Stimulated activated naive CD8-positive, alpha-beta T cell treated with anti-CD3 and anti-CD28 coated beads, Interleukin-15, Interleukin-2, amounts not matched to agents 100 ng/mL and 50 ng/mL, for 24 hours (primary cell): ENCODE data around the gene GPR183.

ENCODE experiments used
- H3K27ac Mint-ChIP-seq: one replicate; pipeline ENCODE4 v1.8.0; 2021; ENCODE audit warnings: mild to moderate bottlenecking, mixed read lengths
- H3K27me3 Mint-ChIP-seq: one replicate; pipeline ENCODE4 v1.8.0; 2021; ENCODE audit warnings: mixed read lengths
- H3K36me3 Mint-ChIP-seq: one replicate; pipeline ENCODE4 v1.8.0; 2021; ENCODE audit warnings: low read depth, mixed read lengths
- H3K4me1 Mint-ChIP-seq: one replicate; pipeline ENCODE4 v1.8.0; 2021; ENCODE audit warnings: low read depth, mixed read lengths
- H3K4me3 Mint-ChIP-seq: one replicate; pipeline ENCODE4 v1.8.0; 2021; ENCODE audit warnings: mild to moderate bottlenecking, mixed read lengths
- H3K9me3 Mint-ChIP-seq: one replicate; pipeline ENCODE4 v1.8.0; 2021; ENCODE audit warnings: mixed read lengths

The GPR183 gene

GRCh38 chr13:99327126-99327525 is 19.9 kb upstream of the GPR183 start:
- no peaks in the 10 kb centered on the region for H3K9me3 Mint-ChIP-seq
- peaks cover 75% of the 10 kb centered on the region for H3K36me3 Mint-ChIP-seq

GRCh38 chr13:99326012-99326411 is 18.8 kb upstream of the GPR183 start:
- Mint-ChIP-seq H3K4me3 (no peak overlapping the region), H3K9me3 (no peaks in the 10 kb centered on the region), H3K36me3 (peaks cover 66% of the 10 kb centered on the region), H3K27ac (peak overlapping the region; percentile 65), H3K27me3 (no peaks in the 10 kb centered on the region), H3K4me1 (peaks cover 91% of the 10 kb centered on the region)

More at GRCh38 chr13:99327126-99327525, 19.9 kb upstream of the GPR183 start:
- no peak overlapping the region for H3K27ac Mint-ChIP-seq
- no peak overlapping the region for H3K4me3 Mint-ChIP-seq
- no peaks in the 10 kb centered on the region for H3K27me3 Mint-ChIP-seq
- H3K4me1 Mint-ChIP-seq = peaks cover 91% of the 10 kb centered on the region

GRCh38 chr13:99323488-99323887 is 16.3 kb upstream of the GPR183 start:
- Mint-ChIP-seq H3K27me3 (no peaks in the 10 kb centered on the region), H3K36me3 (peaks cover 57% of the 10 kb centered on the region), H3K9me3 (no peaks in the 10 kb centered on the region), H3K27ac (peak overlapping the region; percentile 96), H3K4me3 (peak overlapping the region; percentile 46), H3K4me1 (peaks cover 93% of the 10 kb centered on the region)

- no peaks in the 10 kb centered on the region for H3K27me3 Mint-ChIP-seq
- no peaks in the 10 kb centered on the region for H3K9me3 Mint-ChIP-seq
- H3K27ac Mint-ChIP-seq = peak overlapping the region; percentile 96
- H3K4me3 Mint-ChIP-seq = peak overlapping the region; percentile 46
- peaks cover 58% of the 10 kb centered on the region for H3K36me3 Mint-ChIP-seq
- peaks cover 94% of the 10 kb centered on the region for H3K4me1 Mint-ChIP-seq
Observed at GRCh38 chr13:99322297-99323103, 15.3 kb upstream of the GPR183 start.

GRCh38 chr13:99321709-99322108 is 14.5 kb upstream of the GPR183 start:
- Mint-ChIP-seq H3K9me3 (no peaks in the 10 kb centered on the region), H3K27me3 (no peaks in the 10 kb centered on the region), H3K4me3 (peak overlapping the region; percentile 46), H3K4me1 (peaks cover 94% of the 10 kb centered on the region), H3K27ac (peak overlapping the region; percentile 96), H3K36me3 (peaks cover 58% of the 10 kb centered on the region)

GRCh38 chr13:99320693-99321481 is 13.7 kb upstream of the GPR183 start:
- Mint-ChIP-seq H3K36me3 (peaks cover 57% of the 10 kb centered on the region), H3K9me3 (no peaks in the 10 kb centered on the region), H3K27me3 (no peaks in the 10 kb centered on the region), H3K4me1 (peaks cover 94% of the 10 kb centered on the region), H3K27ac (peak overlapping the region; percentile 96), H3K4me3 (no peak overlapping the region)

GRCh38 chr13:99316657-99317256 is 9.6 kb upstream of the GPR183 start:
- Mint-ChIP-seq H3K27me3 (no peaks in the 10 kb centered on the region), H3K36me3 (peaks cover 62% of the 10 kb centered on the region), H3K4me1 (peaks cover 93% of the 10 kb centered on the region), H3K9me3 (no peaks in the 10 kb centered on the region), H3K27ac (peak overlapping the region; percentile 99), H3K4me3 (peak overlapping the region; percentile 36)

- Mint-ChIP-seq H3K27ac (peak overlapping the region; percentile 99), H3K9me3 (no peaks in the 10 kb centered on the region), H3K27me3 (no peaks in the 10 kb centered on the region), H3K36me3 (peaks cover 65% of the 10 kb centered on the region), H3K4me1 (peaks cover 93% of the 10 kb centered on the region), H3K4me3 (no peak overlapping the region)
Observed at GRCh38 chr13:99316224-99316623, 9.0 kb upstream of the GPR183 start.

- H3K27me3 Mint-ChIP-seq = no peaks in the 10 kb centered on the region
- H3K4me3 Mint-ChIP-seq = peak overlapping the region; percentile 70
- peaks cover 69% of the 10 kb centered on the region for H3K36me3 Mint-ChIP-seq
- peaks cover 93% of the 10 kb centered on the region for H3K4me1 Mint-ChIP-seq
- H3K27ac Mint-ChIP-seq = peak overlapping the region; percentile 99
- H3K9me3 Mint-ChIP-seq = no peaks in the 10 kb centered on the region
Observed at GRCh38 chr13:99315186-99315585, 8.0 kb upstream of the GPR183 start.

GRCh38 chr13:99314640-99315176 is 7.5 kb upstream of the GPR183 start:
- Mint-ChIP-seq H3K4me3 (peak overlapping the region; percentile 70), H3K27ac (peak overlapping the region; percentile 99), H3K4me1 (peaks cover 93% of the 10 kb centered on the region), H3K9me3 (no peaks in the 10 kb centered on the region), H3K27me3 (no peaks in the 10 kb centered on the region), H3K36me3 (peaks cover 65% of the 10 kb centered on the region)

GRCh38 chr13:99313941-99314340 is 6.7 kb upstream of the GPR183 start:
- Mint-ChIP-seq H3K4me3 (peak overlapping the region; percentile 70), H3K4me1 (peaks cover 93% of the 10 kb centered on the region), H3K27ac (peak overlapping the region; percentile 99), H3K36me3 (peaks cover 58% of the 10 kb centered on the region), H3K9me3 (no peaks in the 10 kb centered on the region), H3K27me3 (no peaks in the 10 kb centered on the region)

GRCh38 chr13:99313501-99313900 is 6.3 kb upstream of the GPR183 start:
- peaks cover 93% of the 10 kb centered on the region for H3K4me1 Mint-ChIP-seq
- H3K9me3 Mint-ChIP-seq = no peaks in the 10 kb centered on the region
- H3K36me3 Mint-ChIP-seq = peaks cover 59% of the 10 kb centered on the region
- H3K27me3 Mint-ChIP-seq = no peaks in the 10 kb centered on the region
- H3K27ac Mint-ChIP-seq = peak overlapping the region; percentile 99
- peak overlapping the region; percentile 58 for H3K4me3 Mint-ChIP-seq

GRCh38 chr13:99312493-99312883 is 5.3 kb upstream of the GPR183 start:
- Mint-ChIP-seq H3K27ac (peak overlapping the region; percentile 91), H3K4me3 (peak overlapping the region; percentile 71), H3K4me1 (peaks cover 99% of the 10 kb centered on the region), H3K9me3 (no peaks in the 10 kb centered on the region), H3K36me3 (peaks cover 61% of the 10 kb centered on the region), H3K27me3 (no peaks in the 10 kb centered on the region)

- H3K4me1 Mint-ChIP-seq = peaks cover 99% of the 10 kb centered on the region
- peak overlapping the region; percentile 71 for H3K4me3 Mint-ChIP-seq
- no peaks in the 10 kb centered on the region for H3K9me3 Mint-ChIP-seq
- H3K27me3 Mint-ChIP-seq = no peaks in the 10 kb centered on the region
- H3K27ac Mint-ChIP-seq = peak overlapping the region; percentile 91
- peaks cover 60% of the 10 kb centered on the region for H3K36me3 Mint-ChIP-seq
Observed at GRCh38 chr13:99311748-99312492, 4.7 kb upstream of the GPR183 start.
